Large intestine (tissue), 3 donors: ENCODE results near the gene ITPK1. TPM values are rescaled to one million over a fixed set of nuclear protein-coding genes. Genes with fewer than 3 reads are reported as not detected.
"Not testable (repeated sequence)": the region's sequence is repeated elsewhere in the genome, so short reads cannot be mapped to it uniquely, and the experiment has no call there.

Experiments used
- DNase-seq, 2 donors: peaks; one replicate each; pipeline versions ENCODE4 v3.0.0 to v3.0.0-alpha.2; 2013
- H3K27ac ChIP-seq: one replicate; pipeline ENCODE4 v1.5.1; 2013; ENCODE audit warnings: low read length
- H3K27me3 ChIP-seq: 2 replicates; pipeline ENCODE4 v1.6.1; 2013; ENCODE audit warnings: low read length; ENCODE audit not compliant: control insufficient read depth, insufficient read depth
- H3K36me3 ChIP-seq: 2 replicates; pipeline ENCODE4 v1.6.1; 2013; ENCODE audit warnings: low read length; ENCODE audit not compliant: control insufficient read depth, insufficient read depth
- H3K4me1 ChIP-seq: one replicate; pipeline ENCODE4 v1.6.1; 2013; ENCODE audit warnings: low read length; ENCODE audit not compliant: control insufficient read depth, insufficient read depth
- H3K4me3 ChIP-seq: one replicate; pipeline ENCODE4 v1.5.1; 2013; ENCODE audit warnings: low read length
- H3K9me3 ChIP-seq: one replicate; pipeline ENCODE4 v1.6.1; 2013; ENCODE audit warnings: mild to moderate bottlenecking, low read depth, low read length, moderate library complexity; ENCODE audit not compliant: control insufficient read depth
- WGBS: methylation state at CpG from one replicate; pipeline ENCODE4 v1.1.5; 2013; ENCODE audit warnings: low lambda C conversion rate; ENCODE audit not compliant: insufficient coverage; 5-methylcytosine and 5-hydroxymethylcytosine counted together
- polyA plus RNA-seq: library from polyadenylated mRNA; unstranded; fragments of 120-200 nt; gene quantifications from one replicate; pipeline ENCODE4 v1.2.1, GENCODE V29; 2013

ITPK1 gene
- polyA plus RNA-seq, 1 donor: 139 TPM

DNA sequence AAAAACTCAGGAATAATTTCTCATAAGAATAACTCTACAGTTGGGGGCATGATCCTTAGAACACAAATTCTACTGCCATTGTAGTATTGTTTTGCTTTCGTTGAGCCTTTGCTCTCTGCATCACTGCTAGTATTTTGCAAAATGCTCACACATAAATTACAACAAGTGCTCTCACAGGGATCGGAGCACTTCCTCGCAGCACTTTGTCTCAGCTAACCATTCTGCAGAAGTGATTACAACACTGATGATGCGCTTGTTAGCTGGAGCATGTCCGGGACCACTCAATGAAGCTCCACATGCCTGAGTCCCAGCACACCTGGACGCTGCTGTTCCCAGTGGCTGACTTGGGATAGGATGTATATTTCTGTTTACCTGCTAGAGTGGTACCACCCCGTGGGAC, 37.4 kb upstream of the ITPK1 start:
- Histone ChIP-seq H3K27ac (no peak overlapping the region), H3K27me3 (no peaks in the 10 kb centered on the region), H3K36me3 (no peaks in the 10 kb centered on the region), H3K4me3 (no peak overlapping the region), H3K9me3 (no peaks in the 10 kb centered on the region), H3K4me1 (peaks cover 25% of the 10 kb centered on the region)
- DNase-seq: no peak
- no CpG with 5 or more reads among the region's 7 CpGs for WGBS

DNA sequence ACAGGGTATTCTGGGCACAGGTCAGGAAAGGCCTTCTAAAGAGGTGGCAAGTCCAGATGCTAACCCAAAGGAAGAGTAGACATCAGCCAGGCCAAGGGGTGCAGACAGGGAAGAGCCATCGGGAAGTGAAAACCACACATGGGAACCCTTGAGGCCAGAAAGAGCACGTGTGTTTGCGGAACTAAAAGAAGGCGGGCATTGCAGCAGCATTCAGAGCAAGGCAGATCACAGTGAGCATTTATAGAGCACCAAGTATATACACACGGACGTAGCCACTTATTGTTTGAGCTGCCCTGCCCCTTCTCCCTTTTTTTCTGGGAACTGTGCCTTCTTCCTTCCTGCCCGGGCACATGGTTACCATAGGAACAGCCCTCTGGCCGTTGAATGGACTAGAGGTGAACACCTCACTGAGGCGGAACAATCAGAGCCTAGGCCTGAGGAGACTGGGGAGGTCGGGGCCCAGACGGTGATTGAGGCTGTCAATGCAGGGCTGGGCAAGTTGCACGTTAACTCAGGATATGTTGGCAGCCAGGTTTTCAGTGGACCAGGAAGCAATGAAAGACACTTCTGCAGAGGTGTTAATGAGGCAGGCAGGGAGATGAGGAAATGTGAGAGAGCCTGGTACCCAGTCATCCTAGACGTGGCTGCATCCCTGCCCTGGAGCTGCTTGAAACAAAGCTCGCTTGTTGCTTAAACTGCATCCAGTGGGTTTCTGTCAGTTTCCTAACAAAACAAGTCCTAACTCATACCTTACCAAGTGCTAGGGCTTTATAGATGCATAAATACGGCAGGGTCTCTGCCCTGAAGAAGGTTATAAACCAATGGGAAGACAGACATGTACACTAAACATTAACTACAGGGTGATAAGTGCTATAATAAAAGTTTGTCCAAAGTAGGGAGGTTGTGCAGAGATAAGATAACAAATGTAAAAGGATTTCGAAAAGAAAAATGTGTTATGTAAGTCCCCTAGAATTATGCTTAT, 34.8 kb upstream of the ITPK1 start:
- Histone ChIP-seq H3K27me3 (no peaks in the 10 kb centered on the region), H3K4me3 (peak overlapping the region; percentile 21), H3K9me3 (no peaks in the 10 kb centered on the region), H3K27ac (peak overlapping the region; percentile 66), H3K4me1 (peaks cover 42% of the 10 kb centered on the region), H3K36me3 (no peaks in the 10 kb centered on the region)
- DNase-seq: peak; percentile 89 to 95
- 0% methylated on average over 1 of the region's 16 CpGs for WGBS

DNA sequence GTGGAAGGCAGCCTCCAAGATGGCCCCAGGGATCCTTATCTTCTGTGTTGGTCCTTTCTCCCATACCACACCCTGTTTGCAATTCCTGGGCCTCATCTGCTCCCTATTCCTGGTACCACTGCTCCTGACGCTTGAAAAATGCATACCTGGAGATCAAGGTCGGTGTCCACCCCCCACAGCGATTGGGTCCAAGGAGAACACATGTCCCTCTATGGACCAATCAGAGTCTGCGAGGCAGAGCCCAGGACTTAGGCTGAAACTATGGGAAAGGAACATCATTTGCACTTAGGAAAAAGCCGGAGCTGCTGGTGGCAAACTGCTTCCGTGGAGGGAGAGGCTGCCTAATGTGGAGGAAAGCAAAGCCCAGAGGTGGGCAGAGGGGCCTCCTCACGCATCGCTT, 33.3 kb upstream of the ITPK1 start:
- no peaks in the 10 kb centered on the region for H3K36me3 ChIP-seq
- no CpG with 5 or more reads among the region's 8 CpGs for WGBS

DNA sequence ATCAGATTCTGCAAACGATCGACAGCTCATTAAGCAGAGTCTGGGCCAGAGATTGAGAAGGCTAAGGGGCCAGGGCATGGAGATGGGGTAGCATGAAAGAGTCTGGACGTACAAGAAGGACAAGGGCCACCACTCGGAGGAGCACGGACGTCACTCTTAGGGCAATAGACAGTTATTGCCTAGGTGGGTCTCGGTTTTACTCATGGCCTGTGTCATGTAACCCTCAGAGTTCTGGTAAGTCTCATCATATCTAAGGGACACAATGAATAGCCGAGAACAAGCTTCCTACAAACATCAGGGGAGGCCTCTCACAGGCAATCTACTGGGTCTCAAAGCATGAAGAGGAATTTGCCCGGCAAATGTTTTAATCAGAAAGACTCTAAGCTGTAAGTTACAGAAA, 30.4 kb upstream of the ITPK1 start:
- H3K9me3 ChIP-seq: no peaks in the 10 kb centered on the region
- peak in 1 of 2 donors; percentile 54 for DNase-seq
- H3K4me3 ChIP-seq: no peak overlapping the region
- H3K27ac ChIP-seq: peak overlapping the region; percentile 69
- no peaks in the 10 kb centered on the region for H3K27me3 ChIP-seq
- no peaks in the 10 kb centered on the region for H3K36me3 ChIP-seq
- WGBS: no CpG with 5 or more reads among the region's 9 CpGs
- H3K4me1 ChIP-seq: peaks cover 36% of the 10 kb centered on the region

More for the DNA sequence above, 33.3 kb upstream of the ITPK1 start:
- no peak for DNase-seq
- Histone ChIP-seq H3K27me3 (no peaks in the 10 kb centered on the region), H3K9me3 (no peaks in the 10 kb centered on the region), H3K4me1 (peaks cover 42% of the 10 kb centered on the region), H3K27ac (no peak overlapping the region), H3K4me3 (no peak overlapping the region)

DNA sequence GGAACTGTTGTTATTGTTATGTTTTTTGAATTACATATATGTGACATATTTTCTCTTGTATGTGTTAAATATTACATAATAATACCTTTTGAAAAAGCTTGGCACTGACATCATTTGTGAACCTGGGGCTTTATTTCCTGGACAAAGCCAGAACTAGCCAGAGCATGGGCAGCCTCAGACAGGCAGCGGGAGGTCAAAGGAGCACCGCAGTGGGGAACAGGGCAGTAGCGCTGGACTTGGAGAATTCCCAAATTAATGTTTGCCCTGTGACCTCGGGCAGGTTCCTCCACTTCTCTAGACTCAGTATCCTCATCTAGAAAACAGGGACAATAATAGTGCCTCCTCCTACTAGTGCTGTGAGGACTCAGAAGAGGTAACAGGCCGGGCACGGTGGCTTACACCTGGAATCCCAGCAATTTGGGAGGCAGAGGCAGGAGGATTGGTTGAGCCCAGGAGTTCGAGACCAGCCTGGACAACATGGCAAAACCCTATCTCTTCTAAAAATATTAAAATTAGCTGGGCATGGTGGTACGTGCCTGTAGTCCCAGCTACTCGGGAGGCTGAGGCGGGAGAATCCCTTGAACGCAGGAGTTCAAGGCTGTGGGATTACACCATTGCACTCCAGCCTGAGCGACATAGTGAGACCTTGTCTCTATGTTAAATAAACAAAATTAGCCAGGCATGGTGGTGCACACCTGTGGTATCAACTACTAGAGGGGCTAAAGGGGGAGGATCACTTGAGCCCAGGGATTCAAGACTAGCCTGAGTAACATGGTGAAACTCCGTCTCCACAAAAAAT, 27.3 kb upstream of the ITPK1 start:
- Histone ChIP-seq H3K4me3 (no peak overlapping the region), H3K9me3 (no peaks in the 10 kb centered on the region), H3K27me3 (no peaks in the 10 kb centered on the region), H3K4me1 (peaks cover 21% of the 10 kb centered on the region), H3K36me3 (no peaks in the 10 kb centered on the region), H3K27ac (no peak overlapping the region)
- WGBS: no CpG with 5 or more reads among the region's 13 CpGs
- no peak for DNase-seq

DNA sequence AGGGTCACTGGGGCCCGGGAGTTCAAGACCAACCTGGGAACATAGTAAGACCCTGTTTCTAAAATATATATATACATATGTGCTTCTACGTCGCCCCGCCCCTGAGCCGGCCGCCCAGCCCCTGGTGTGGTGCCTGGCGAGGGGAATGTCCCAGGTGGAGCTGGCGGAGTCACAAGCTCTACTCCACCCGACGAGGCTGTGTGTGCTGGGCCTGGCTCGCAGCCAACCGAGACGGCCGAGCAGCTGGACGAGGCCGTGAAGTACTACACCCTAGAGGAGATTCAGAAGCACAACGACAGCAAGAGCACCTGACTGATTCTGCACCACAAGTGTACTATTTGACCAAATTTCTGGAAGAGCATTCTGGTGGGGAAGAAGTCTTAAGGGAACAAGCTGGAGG, 22.1 kb upstream of the ITPK1 start:
- Histone ChIP-seq H3K4me3 (no peak overlapping the region), H3K4me1 (peaks cover 4% of the 10 kb centered on the region), H3K36me3 (no peaks in the 10 kb centered on the region), H3K27me3 (no peaks in the 10 kb centered on the region), H3K27ac (peak overlapping the region; percentile 3), H3K9me3 (no peaks in the 10 kb centered on the region)
- WGBS: no CpG with 5 or more reads among the region's 17 CpGs
- DNase-seq: peak; percentile 83 to 90

DNA sequence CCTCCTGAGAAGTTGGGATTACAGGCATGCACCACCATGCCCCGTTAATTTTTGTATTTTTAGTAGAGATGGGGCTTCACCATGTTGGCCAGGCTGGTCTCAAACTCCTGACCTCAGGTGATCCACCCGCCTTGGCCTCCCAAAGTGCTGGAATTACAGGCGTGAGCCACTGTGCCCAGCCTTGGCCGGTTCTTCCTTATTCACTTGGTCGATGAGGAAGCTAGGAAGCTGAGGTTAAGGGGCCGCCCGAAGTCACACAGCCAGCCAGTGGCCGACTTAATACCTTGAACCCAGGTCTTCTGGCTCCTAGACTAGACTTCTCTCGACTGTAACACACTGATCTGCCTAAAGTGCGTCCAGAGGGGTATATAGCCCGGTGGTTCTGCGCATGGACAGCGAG, 20.8 kb upstream of the ITPK1 start:
- not testable (repeated sequence) for H3K9me3 ChIP-seq, H3K27me3 ChIP-seq, DNase-seq, H3K36me3 ChIP-seq, H3K4me3 ChIP-seq, H3K27ac ChIP-seq, H3K4me1 ChIP-seq
- no CpG with 5 or more reads among the region's 13 CpGs for WGBS

DNA sequence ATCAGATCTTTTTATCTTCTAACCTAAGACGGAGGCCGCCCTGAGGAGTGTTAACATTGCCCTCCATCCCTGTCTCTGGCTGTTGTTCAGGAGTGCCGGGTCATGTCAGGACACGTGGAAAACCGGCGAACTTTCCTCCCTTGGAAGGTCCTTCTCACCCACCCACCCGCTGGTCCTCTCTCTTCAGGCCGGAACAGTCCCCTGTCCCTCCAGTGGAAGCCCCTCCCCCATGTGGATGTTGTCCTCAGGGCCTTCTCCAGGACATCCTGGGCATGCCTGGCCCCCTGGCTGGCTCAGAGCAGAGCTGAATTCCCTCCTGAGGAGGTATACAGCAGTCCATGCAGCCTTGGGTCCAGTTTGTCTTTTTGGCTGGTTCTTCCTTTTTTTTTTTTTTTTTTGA, 20.3 kb upstream of the ITPK1 start:
- WGBS: no CpG with 5 or more reads among the region's 8 CpGs
- DNase-seq: no peak
- Histone ChIP-seq H3K9me3 (no peaks in the 10 kb centered on the region), H3K27me3 (no peaks in the 10 kb centered on the region), H3K4me3 (no peak overlapping the region), H3K4me1 (peaks cover 4% of the 10 kb centered on the region), H3K27ac (no peak overlapping the region), H3K36me3 (no peaks in the 10 kb centered on the region)

DNA sequence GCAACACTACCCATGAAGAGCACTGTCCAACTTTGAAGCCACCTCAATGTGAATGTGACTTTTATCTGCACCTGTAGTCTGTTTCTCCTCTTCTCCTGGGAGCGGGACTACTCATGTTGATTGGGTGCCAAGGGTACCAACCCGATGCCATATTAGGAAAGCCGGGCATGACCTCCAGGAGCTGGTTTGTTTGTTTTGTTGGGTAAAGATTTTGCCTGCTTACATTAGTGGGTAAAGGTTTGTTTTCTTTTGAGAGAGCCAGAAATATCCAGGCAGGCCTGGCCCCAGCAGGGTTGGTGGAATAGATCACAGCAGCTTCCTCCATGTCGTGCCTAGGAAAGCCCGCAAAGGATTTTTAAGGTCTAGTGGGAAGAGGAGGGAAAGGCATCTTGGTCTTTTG, 19.7 kb upstream of the ITPK1 start:
- no CpG with 5 or more reads among the region's 5 CpGs for WGBS
- H3K27me3 ChIP-seq: no peaks in the 10 kb centered on the region
- H3K27ac ChIP-seq: no peak overlapping the region
- peaks cover 4% of the 10 kb centered on the region for H3K4me1 ChIP-seq
- H3K9me3 ChIP-seq: no peaks in the 10 kb centered on the region
- no peaks in the 10 kb centered on the region for H3K36me3 ChIP-seq
- no peak for DNase-seq
- no peak overlapping the region for H3K4me3 ChIP-seq

DNA sequence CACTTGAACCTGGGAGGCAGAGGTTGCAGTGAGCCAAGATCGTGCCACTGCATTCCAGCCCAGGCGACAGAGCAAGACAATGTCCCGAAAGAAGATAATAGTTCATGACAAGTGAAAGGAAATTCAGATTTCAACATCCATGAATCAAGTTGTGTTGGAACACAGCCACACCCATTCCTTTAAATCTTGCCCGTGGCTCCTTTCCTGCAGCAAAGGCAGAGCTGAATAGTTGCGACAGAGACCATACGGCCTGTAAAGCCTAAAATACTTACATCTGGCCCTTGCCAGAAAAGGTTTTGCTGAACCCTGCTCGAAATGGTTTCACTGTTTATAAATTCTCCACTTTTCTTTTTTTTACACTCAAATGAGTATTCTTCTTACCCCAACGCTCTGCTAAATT, 17.7 kb upstream of the ITPK1 start:
- no peak overlapping the region for H3K4me3 ChIP-seq
- no peaks in the 10 kb centered on the region for H3K36me3 ChIP-seq
- no peaks in the 10 kb centered on the region for H3K9me3 ChIP-seq
- H3K27me3 ChIP-seq: no peaks in the 10 kb centered on the region
- DNase-seq: no peak
- H3K4me1 ChIP-seq: no peaks in the 10 kb centered on the region
- 100% methylated on average over 2 of the region's 8 CpGs for WGBS
- no peak overlapping the region for H3K27ac ChIP-seq
